COLO829 (cell line): ENCODE data around the gene DIP2C.
A peak's percentile ranks its signal among the peaks of the same experiment; 100 is the strongest.

Experiments
- DNase-seq: peaks from one replicate; pipeline ENCODE4 v3.0.0; 2012; ENCODE audit warnings: low spot score

The DIP2C gene

DNA sequence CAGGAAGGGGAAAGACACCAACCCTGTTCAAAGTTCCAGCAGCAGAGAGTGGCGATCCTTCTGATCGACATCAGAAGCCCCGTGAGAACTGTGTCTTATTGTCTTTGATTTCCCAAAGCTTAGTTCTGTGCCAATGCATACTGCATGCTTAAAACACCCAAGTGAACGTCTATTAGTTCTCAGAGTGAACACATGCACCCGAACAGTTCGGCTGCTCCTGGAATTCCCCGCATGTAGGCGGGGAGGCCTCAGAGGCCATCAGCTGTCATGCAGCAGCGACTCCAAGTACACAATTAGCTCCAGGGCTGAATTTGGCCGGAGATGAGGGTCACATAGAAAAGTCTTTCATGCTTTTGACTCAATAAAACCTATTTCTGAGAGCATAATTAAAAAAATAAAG, 277.4 kb downstream of the DIP2C start:
- DNase-seq: peak; percentile 10

DNA sequence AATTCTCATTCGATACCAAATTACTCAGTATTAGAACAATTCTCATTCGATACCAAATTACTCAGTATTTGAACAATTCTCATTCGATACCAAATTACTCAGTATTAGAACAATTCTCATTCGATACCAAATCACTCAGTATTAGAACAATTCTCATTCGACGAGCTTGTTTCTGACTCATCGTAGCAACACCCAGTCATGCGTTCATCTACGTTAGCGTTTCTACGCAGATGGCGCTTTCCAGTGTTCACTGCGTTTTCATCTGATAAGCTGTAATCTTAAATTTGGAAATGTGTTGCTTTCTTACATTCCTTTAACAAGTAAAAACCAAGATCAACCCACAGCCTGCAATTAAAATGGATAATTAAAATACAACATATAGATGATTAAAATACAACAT, 277.9 kb downstream of the DIP2C start:
- no peak for DNase-seq

DNA sequence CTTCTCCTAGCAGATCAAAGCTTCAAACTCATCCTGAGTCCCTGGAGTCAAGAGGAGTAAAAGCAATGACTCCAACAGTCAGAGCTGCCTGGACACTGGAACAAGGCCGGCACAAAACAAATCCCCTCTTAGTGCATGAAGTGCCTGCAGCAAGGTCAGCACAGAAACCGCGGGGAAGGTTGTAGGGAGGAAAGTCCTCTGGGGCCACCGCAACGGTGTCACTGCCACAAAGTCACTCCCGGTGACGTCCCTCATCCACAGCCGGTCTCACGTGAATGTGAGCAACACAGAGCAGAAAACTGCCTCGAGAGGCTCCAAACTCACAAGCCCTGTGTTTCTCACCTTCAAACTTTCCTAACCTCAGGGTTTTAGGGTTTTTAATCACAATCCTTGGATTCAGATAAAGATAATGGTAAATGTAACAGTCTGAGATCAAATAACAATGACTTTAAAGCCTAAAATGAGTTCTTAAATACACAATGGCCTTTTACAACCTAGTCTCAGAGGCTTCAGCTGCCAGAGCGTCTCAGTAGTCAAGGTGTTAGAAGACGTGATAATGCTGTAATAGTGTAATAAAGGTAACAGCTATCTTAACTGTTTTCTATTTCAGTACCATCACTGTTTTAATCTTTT, 279.9 kb downstream of the DIP2C start:
- no peak for DNase-seq

DNA sequence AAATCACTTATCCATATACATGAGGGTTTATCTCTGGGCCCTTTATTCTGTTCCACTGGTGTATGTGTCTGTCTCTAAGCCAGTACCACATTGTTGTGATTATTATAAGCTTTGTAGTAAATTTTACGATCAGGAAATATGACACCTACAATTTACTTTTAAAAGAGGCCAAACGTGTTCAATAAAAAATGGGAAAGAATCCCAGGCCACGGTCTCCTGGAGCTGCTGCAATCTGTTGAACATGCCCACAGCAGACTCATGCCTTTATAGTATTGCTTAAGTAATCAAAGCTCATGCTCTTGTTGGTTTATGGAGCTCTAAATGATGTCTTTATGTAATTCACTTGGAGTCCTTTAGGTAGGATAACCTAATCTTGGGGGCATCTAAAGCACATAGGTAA, 281.2 kb downstream of the DIP2C start:
- DNase-seq: no peak

DNA sequence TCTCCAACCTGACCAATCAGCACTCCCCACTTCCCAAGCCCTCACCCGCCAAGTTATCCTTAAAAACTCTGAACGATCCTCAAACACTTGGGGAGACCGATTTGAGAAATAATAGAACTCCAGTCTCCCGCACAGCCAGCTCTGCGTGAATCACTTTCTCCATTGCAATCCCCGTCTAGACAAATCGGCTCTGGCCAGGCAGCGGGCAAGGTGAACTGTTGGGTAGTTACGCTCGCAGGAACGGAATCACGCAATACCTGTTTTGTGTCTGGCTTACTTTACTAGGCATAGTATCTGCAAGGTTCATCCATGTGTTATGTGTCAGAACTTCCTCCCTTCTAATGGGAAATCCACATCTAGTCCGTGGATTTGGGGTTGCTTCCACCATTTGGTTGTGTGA, 282.5 kb downstream of the DIP2C start:
- DNase-seq: no peak

DNA sequence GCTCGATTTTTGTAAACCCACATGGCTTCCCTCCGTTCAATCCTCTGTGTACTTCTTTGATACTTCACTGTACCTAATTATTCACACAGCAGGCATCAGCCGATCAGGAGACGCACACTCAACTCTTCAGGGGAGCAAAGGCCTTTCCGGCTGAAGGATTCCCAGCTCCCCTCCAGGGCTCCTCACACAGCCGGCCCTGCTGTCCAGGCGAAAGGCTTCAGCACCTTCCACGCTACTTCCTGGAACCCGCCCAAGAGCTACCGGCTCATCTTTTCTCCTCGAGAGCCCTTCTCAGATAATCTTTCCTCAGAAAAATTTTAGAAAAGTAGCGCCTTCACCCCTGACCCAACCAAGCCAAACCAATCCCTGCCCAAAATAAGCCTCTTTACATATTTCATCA, 283.8 kb downstream of the DIP2C start:
- DNase-seq: no peak

DNA sequence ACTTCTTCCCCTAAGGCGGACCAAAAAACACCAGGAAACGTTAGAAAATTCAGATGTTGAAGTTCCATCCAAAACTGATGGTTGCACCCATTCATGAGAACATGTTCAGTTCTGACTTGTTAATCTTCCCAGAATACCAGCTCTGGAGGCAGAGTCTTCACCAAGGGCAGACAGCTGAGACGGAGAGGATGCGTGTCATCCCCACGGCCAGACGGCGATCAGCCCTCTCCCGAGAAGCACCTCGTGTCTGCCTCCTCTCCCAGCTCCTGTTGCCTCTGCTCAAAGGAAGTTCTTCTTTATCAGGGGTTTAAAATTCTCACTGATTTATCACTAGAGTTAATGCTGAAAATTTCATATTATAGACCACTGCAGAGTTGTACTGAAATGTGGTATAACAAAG, 284.5 kb downstream of the DIP2C start:
- no peak for DNase-seq

DNA sequence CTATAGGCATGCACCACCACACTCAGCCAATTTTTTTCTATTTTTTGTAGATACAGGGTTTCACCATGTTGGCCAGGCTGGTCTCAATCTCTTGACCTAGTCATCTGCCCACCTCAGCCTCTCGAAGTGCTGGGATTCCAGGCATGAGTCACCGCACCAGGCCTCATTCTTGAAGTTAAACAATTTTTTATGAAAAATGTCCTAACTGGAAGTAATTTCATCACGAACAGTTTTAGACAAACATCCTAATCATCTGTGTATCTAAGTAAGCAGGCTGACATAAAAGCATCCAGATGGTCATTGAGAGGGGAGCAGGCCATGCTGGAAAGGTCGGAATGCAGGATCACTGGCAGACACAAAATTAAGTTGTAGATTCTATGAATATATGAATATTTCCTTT, 285.1 kb downstream of the DIP2C start:
- DNase-seq: no peak

DNA sequence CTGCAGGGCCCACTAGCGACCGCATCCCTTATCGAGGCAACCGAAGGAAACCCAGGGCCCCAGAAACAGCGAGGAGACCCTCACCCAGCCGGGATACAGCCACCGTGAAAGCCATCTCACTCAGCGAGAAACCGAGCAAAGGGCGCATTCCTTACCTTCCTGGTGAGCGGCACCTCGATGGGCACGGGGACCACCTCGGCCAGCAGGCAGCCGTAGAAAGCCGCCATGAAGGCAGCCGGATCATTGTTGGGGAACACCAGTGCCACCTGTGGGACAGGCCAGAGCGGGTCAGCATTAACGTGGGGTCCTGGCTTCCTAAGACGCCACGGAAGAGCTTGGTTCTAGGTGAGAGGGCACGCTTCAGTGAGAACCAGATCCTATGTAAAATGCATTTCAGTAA, 290.5 kb downstream of the DIP2C start:
- no peak for DNase-seq

DNA sequence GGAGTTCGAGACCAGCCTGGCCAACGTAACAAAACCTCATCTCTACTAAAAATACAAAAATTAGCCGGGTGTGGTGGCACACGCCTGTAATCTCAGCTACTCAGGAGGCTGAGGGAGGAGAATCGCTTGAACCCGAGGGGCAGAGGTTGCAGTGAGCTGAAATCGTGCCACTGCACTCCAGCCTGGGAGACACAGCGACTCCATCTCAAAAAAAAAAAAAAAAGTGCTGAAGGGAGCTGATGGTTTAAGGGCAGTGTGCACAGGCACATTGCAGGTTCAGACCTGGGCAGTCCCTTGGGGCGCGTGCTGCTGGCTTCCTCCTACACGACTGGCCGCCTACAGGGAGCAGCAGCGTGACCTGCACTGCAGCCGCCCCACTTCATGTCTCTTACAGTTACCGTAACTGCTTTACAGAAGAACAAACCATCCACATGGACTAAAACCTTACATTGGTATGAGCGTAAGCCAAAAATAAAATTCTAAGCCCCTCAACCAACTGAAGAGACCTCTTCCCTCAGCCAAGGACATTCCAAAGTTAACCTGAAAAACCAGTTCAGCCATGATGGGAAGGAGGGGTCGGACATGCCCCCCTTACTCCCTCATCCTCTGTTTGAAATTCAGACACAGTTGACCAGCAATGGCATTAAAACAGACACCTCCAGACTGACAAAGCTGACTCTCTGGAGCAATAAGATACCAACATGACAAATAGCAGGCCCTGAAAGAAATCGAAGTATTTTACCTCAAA, 292.0 kb downstream of the DIP2C start:
- no peak for DNase-seq

DNA sequence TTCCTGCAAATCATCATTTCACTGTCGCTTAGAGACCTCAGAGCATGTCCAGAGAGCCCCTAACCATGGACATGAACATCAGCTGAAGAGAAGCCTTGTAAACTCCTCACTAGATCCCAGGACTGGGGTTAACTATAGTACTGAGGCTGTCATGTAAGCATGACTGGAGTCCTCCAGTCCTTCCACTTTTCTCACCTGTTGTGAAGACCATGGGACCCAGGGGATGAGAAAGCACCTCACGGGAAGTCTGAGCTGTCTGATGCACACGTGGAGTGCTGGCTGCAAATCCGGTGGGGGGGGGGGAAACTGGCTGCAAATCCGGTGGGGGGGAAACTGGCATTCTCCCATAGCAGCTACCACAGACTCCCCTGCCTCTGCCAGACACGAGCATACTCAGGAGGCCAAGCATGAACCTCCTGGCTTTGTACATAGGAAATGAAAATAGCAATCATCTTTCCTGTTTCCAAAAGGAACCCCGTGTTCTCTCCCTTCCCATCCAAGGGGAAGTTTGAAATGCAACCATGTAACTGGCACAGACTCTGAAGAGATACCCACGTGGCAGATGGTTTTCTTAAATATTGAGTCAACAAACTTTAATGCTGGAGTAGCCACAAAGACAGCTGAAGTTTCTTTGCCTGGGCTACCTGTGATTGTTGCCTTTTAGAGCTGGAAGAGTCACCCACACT, 292.8 kb downstream of the DIP2C start:
- DNase-seq: no peak

DNA sequence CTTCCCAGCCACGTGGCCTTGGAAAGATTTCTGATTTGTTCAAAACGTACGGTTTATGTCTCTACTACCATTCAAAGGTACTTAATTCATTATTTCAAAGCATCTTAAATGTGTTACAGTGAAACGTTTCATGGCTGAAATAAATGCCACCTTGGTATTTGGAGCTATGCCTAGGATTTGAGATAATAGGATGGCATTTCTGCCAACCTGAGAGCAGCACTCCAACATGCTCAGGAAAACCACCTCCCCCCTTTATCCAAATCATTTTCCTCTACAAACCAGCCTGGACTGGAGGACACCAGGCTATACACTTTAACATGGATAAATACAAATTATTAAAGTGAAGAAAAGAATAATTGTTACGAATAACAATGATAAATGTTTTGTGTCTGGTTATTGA, 293.4 kb downstream of the DIP2C start:
- DNase-seq: no peak

DNA sequence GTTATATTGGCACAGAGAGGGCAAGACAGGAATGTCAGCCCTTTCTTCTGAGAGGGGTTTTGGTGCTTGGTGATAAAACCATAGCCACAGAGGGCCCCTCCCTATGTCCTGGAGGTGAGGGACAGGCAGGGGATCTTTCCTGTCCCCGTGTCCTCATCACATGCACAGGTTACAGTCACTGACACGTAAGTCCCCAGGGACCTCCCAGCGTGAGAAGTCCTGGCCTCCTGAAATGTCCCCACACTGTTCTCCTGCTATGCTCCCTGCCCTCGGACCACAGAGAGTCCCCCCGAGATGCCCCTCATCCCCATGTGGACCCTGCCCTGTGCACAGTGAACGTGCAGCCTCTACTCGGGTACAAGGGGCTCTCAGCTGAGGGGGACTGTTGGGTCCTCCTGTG, 293.8 kb downstream of the DIP2C start:
- no peak for DNase-seq

DNA sequence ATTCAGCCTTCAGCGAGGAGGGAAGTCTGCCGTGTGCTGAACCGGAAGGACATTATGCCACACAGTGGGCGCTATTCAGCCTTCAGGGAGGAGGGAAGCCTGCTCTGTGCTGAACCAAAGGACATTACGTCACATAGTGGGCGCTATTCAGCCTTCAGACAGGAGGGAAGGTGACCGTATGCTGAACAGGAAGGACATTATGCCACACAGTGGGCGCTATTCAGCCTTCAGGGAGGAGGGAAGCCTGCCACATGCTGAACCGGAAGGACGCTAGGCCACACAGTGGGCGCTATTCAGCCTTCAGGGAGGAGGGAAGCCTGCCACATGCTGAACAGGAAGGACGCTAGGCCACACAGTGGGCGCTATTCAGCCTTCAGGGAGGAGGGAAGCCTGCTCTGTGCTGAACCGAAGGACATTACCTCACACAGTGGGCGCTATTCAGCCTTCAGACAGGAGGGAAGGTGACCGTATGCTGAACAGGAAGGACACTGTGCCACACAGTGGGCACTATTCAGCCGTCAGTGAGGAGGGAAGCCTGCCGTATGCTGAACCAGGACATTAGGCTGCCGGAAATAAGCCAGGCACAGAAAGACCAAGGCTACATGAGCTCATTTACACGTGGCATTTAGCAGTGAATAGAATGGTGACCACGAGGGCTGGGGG, 294.9 kb downstream of the DIP2C start:
- DNase-seq: peak; percentile 63

DNA sequence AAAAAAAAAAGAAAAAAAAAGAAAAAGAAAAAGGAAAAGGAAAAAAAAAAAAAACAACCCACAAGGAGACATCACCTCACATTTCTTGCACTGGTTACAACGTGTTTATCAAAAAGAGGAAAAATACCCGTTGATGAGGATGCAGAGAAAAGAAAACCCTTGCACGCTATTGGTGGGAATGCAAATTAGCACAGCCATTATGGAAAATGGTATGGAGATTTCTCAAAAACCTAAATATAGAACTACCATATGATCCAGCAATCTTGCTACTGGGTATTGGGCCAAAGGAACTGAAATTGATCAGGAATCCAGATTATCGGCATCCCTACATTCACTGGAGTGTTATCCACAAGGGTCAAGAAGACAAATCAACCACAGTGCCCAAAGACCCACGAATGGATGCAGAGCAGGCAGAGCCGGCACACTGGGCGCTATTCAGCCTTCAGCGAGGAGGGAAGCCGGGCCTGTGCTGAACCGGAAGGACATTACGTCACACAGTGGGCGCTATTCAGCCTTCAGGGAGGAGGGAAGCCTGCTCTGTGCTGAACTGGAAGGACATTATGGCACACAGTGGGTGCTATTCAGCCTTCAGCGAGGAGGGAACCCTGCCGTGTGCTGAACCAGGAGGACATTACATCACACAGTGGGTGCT, 295.6 kb downstream of the DIP2C start:
- DNase-seq: no peak

DNA sequence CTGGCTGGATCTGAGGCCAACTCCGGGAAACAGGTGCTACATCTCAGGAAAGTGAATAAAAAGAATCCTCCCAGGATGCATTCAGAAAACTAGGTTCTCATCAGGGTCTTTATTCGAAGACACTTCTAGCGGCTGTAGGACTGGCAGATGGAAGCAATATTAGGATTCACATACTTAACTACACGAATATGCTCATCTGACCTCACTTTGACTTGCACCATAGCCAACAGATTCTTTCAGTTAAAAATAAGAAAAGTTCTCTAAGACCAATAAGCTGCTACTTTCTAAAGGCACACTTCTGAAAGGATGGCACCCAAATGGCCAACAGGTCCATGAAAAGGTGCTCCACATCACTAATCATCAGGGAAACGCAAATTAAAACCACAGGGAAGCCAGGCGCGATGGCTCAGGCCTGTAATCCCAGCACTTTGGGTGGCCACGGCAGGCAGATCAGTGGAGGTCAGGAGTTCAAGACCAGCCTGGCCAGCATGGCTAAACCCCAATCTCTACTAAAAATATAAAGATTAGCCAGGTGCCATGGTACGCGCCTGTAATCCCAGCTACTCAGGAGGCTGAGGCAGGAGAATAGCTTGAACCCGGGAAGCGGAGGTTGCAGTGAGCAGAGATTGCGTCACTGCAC, 296.2 kb downstream of the DIP2C start:
- DNase-seq: no peak

DNA sequence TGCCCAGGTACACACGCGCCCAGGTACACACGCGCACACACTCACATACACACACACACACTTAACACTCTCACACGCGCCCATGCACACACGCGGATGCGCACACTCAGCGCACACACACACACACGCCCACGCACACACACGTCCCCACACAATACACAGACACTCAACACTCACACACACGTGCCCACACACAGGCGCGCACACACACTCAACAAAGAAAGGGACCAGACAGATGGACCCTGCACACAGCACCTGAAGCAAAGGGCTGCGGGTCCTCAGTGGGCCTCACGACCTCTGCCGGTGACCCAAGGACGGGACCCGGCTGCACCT, 296.8 kb downstream of the DIP2C start:
- no peak for DNase-seq

DNA sequence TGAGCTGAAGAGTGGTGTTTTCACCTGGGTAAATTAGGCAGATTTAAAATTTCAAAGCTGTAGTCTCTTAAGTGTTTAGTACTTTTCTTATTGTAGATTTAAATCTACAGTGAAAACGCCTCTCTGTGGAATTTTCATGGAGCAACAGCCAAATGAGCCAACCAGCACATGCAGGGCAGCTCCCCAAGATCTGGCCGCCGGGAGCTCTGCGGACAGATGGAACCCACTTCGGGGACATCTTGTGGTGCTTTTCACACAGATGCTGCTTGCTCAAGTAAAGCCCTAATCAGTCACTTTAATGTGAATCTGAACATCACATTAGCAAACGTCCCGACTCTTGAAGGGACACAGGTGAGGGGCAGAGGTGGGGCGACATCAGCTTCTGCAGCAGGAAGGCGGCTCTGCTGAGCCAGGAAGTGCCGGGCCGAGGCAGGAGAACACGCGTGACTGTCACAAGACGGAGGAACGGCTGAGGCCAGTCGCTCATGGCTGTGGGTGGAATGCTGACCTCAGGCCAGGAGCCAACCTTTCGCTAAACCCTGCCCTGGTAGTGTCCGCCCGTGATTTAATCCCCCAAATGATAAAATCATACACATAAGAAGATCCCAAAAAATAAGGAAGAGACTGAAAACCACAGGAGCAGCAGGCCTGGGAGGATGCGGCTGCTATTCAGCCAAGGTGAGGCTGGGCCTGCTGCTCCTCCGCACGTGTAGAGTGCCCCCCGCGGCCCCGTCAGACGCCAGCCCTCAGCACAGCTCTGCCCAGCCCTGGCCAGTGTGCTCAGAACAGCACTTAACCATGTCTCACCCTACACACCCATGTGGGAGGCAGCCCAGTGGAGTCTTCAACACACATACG, 297.4 kb downstream of the DIP2C start:
- DNase-seq: no peak

DNA sequence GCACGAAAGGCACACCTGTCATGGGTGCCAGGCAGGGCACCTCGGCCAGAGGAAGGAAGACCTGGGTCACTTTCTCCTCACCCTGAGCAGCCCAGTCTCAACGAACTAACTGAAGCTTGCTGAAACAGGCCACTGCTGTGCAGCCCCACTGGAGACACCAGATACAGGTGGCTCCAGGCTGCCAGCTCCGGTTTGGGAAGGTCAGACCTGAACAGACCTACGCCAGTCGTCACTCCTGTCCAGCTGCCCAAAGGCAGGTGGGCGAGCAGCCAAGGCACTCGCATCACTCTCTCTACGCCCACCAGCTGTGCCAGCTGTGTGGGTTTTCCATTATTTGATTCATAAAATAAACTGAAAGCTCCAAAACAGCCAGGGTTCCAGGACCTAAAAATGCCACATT, 298.2 kb downstream of the DIP2C start:
- DNase-seq: no peak

DNA sequence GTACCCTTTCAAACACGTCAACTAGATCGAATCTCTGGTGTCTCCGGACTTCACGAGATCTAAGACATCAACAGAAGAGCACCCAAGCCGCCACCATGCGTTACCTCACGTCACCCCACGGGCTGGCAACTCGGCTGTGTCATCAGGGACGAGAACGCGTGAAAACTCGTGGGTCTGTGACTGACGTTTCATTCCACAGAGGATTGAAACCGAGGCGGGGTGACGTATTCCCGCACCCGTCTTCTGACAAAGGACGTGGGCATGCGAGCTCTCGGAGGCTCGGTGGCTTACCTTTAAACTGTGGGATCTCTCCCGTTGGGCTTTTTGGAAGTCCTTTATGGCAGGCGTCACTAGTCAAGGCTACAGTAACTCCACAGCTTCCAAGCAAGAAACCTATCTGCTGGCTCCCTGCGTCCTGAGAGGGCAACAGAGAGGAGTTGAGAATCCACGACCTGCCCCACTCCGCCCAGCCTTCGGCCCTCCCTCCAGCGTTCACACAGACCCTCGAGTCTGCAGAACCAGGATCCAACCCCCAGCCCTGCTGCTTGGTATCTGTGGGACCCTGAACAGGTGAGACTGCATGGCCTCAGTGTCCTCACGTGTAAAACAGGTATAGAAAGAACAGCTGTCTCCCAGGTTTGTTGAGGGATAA, 298.9 kb downstream of the DIP2C start:
- DNase-seq: no peak
